GM18858 (cell line): ENCODE data around the gene ERCC1.

Experiments
- ATAC-seq: cut with Tn5 transposase; IDR thresholded peaks from one replicate; pipeline ENCODE4 v1.9.1; 2021; ENCODE audit not compliant: unreplicated experiment

Gene ERCC1

DNA sequence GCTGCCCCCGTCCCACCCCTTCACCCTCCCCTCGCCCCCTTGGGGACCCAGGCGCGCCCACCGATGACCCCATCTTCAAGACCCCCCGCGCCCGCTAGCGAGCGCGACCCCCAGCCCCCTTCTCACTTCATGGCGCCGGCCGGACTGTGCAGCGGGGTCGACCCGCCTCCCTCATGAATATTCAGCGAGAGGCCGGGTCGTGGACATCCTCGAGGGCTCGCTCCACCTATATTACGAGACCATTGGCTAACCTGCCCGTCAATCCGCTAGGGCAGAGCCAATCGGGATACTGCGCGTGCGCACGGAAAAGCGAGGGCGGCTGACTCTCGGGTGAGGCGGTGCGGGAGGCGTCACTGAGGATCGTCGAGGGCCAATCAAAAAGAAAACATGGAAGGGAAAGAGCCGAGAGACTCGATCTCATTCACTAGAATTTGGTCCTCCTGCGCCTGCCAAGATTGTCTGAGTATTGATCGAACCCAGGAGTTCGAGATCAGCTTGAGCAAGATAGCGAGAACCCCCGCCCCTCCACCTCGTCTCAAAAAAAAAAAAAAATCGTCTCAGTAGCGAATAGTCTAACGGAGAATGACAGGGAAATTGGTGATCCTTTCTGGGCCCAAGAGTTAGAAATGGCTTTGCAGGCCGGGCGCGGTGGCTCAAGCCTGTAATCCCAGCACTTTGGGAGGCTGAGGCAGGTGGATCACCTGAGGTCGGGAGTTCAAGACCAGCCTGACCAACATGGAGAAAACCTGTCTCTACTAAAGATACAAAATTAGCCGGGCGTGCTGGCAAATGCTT lies 53.1 kb downstream of the ERCC1 start, which contains the start of gene ERCC2:
Gene ERCC2 (minus strand): TSS at position 164 of the 795 bp plus-strand sequence. CDS start 33 bp downstream, at position 131.
- peak; percentile 75 for ATAC-seq

DNA sequence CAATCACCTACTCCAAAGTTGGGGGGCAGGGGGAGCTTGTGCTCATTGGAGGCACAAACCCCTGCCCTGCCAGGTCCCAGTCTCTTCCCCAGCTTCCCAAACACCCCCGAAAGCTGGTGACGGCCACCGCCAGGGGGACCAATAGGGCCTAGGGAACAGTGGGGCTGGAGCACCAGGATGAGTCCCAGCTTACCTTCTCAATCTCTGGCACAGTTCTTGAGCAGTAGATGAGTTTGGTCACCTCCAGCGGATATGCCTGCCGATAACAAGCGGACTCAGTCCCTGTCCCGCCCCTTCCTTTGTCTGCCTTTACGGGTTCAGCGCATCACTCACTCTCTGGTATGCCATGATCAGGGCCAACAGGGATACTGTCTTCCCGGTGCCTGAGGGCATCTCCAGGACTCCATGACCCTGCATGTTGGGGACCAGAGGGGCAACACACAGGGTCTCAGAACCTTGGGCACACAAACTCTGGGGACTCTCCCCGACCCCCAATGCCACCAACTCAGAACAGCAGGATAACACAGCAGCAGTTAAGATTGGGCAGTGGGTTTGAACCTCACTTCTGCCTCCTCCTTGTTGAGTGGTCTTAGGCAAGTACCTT lies 54.9 kb downstream of the ERCC1 start:
- ATAC-seq = no peak

DNA sequence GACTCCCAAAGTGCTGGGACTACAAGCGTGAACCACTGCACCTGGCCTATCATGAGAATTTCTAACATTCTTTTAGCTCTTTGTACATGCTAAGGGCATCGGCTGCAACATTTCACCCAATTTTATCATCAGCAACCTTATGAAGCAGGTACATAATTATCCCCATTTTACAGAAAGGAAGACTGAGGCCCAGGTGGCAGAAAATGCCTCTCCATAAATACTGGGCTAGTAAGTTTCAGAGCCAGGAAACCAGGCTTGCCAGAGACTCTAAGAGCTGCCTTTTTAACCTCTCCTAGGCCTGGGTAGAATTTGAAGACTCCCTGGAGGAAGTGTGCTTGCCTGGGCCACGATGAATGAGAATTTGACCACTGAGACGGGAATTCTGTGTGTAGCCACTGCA lies 55.6 kb downstream of the ERCC1 start:
- ATAC-seq = no peak

DNA sequence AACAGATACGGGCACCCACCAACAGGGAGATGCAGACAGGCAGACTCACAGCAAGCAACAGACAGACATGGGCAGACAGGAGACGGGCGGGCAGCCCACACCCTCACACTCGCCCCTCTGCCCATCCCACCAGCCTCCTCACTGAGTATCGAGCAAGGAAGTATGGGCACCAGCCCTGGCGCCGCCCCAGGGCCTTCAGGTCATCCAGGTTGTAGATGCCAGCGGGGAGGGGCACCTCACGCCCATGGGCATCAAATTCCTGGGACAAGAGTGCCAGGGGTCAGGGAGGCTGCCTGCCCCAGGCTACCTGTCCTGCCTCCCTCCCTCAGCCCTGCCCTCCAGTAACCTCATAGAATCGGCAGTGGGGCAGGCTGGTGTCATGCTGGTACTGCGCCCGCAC lies 59.0 kb downstream of the ERCC1 start:
- ATAC-seq = no peak

DNA sequence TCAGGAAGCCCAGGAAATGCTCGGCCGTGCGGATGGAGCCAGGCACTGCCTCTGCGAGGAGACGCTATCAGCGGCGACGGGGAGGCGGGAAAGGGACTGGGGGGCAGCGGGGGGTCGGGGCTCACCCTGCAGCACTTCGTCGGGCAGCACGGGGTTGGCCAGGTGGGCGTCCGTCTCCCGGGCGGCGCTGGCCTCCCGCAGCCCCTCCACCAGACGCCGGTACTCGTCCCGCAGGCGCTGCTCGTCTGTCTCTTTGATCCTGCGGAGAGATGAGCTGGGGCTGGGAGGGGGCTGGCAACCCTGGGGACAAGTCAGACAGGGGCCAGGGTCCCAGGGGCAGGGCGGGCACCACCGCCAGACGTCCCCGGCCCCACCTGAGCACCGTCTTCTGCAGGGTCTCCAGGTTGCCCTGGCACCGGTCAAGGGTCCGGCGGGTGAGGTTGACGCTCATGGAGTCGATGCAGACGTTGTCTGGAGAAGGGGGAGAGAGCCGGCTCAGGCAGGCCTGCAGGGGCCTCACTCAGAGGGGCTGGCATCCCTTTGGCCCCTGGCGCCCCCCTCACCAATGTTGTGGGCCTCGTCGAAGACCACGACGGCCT lies 59.8 kb downstream of the ERCC1 start:
- no peak for ATAC-seq

DNA sequence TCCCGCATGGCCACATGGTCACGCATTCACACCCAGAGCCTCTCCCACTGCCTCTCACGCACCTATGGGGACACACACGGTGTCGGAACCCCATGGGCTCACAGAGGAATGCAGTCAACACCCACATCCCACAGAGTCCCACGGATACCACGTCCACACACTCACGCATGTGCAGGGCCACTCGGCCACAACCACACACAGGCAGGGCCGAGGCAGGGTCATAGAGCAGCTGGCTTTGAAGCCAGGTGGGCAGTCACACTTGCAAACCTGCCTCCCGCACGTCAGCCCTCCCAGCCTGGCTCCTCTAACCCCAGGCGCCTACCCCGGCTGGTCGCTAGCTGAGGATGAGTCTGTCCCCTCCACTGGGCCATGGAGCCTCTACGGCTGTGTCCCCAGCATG lies 61.4 kb downstream of the ERCC1 start:
- no peak for ATAC-seq

DNA sequence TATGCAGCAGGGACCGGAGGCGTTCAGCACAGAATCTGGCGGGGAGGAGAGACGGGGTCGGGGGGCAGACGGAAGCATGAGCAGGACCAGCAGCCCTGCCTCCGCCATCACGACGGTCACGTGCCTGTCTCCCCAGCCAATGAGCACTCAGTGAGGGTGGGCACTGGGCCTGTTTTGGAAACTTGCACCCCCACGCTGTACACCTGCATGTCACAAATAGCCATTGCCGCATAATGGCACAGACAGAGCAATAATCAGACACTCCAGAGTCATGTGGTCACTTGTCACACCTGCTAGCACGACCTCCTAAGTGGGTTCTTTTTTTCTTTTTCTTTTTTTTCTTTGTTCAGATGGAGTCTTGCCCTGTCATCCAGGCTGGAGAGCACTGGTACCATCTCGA lies 62.1 kb downstream of the ERCC1 start:
- no peak for ATAC-seq

DNA sequence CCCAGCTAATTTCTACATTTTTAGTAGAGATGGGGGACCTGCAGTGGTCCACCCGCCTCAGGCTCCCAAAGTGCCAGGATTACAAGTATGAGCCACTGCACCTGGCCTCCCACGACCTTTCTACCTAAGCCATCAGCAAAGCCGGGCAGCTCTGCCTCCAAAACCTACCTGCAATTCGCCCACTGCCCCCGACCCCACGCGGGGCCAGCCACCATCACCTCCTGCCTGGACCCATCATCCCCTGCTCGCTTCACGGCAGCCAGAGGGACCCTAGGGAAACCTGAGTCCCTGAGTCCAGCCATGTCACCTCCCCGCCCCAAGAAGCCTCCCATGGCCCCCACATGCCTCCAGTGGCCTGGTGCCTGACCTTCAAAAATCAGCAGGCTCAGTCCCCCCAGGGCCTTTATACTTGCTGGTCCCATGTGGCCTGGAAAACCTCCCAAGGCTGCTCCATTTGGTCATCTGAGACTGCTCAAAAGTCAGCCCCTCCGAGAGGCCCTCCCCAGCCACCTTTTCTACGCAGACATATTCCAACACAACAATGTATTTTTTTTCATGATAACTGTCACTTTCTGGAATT lies 65.4 kb downstream of the ERCC1 start:
- ATAC-seq = no peak

DNA sequence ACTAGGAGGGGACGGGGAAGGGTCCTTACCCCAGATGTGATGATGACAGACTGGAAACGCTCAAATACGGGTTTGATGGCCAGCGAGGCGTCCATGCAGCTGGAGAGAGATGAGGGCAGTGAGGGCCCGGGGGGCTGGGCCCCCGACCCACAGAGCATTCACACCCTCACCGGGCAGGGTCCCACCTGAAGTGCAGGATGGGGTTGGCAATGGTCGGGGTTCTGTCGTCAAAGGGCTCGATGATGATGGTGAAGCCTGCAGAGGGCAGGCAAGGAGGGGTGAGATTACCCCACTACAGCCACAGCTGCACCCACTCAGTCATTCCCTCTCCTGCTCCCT lies 66.3 kb downstream of the ERCC1 start:
- ATAC-seq = no peak
